HG02938 (cell line): Measurements from ENCODE around the gene NDUFA8.
"Not testable (repeated sequence)": the region's sequence is repeated elsewhere in the genome, so short reads cannot be mapped to it uniquely, and the experiment has no call there.

Experiments used
- ATAC-seq: cut with Tn5 transposase; IDR thresholded peaks from one replicate; pipeline ENCODE4 v1.9.1; 2021; ENCODE audit warnings: mild to moderate bottlenecking, moderate library complexity; ENCODE audit not compliant: unreplicated experiment

Gene NDUFA8

GRCh38 chr9:122122468-122122867 lies 37.1 kb downstream of the NDUFA8 start:
- ATAC-seq = no peak

GRCh38 chr9:122121931-122122330 lies 37.6 kb downstream of the NDUFA8 start:
- ATAC-seq = no peak

GRCh38 chr9:122121391-122121790 lies 38.2 kb downstream of the NDUFA8 start:
- ATAC-seq = no peak

GRCh38 chr9:122120316-122121071 lies 39.1 kb downstream of the NDUFA8 start:
- no peak for ATAC-seq

GRCh38 chr9:122119721-122120120 lies 39.9 kb downstream of the NDUFA8 start:
- ATAC-seq = no peak

- ATAC-seq = no peak
These were observed 40.4 kb downstream of the NDUFA8 start for GRCh38 chr9:122119166-122119521.

GRCh38 chr9:122118343-122119165 lies 41.0 kb downstream of the NDUFA8 start:
- ATAC-seq = no peak

- not testable (repeated sequence) for ATAC-seq
These were observed 42.3 kb downstream of the NDUFA8 start for GRCh38 chr9:122117241-122117640.

- ATAC-seq = no peak
These were observed 43.0 kb downstream of the NDUFA8 start for GRCh38 chr9:122116448-122117173.

- no peak for ATAC-seq
These were observed 43.5 kb downstream of the NDUFA8 start for GRCh38 chr9:122116040-122116439.

GRCh38 chr9:122115176-122116035 lies 44.2 kb downstream of the NDUFA8 start:
- ATAC-seq = no peak

- ATAC-seq = no peak
These were observed 46.0 kb downstream of the NDUFA8 start for GRCh38 chr9:122113574-122113973.

GRCh38 chr9:122112238-122112637 lies 47.3 kb downstream of the NDUFA8 start:
- ATAC-seq = no peak

- ATAC-seq = no peak
These were observed 48.0 kb downstream of the NDUFA8 start for GRCh38 chr9:122111413-122112085.

- ATAC-seq = no peak
These were observed 49.3 kb downstream of the NDUFA8 start for GRCh38 chr9:122110100-122110833.

GRCh38 chr9:122109035-122109813 lies 50.4 kb downstream of the NDUFA8 start:
- ATAC-seq = no peak

- no peak for ATAC-seq
These were observed 52.2 kb downstream of the NDUFA8 start for GRCh38 chr9:122107291-122107805.

GRCh38 chr9:122106576-122106975 lies 53.0 kb downstream of the NDUFA8 start:
- ATAC-seq = no peak
